Measurements from ENCODE around the gene RNF181.
"Not testable (repeated sequence)": the region's sequence is repeated elsewhere in the genome, so short reads cannot be mapped to it uniquely, and the experiment has no call there.

- not testable (repeated sequence) for TF ChIP-seq CTCF, POLR2AphosphoS5, POLR2A, EP300 (IDR thresholded peaks at IDR 0.05)
Observed at GRCh38 chr2:85614757-85615156, 19.2 kb downstream of the RNF181 start.

Measured in suprapubic skin (tissue), 4 donors.